NT2/D1 (cell line): ENCODE data around the gene EPS8L1.
"Not testable (repeated sequence)": the region's sequence is repeated elsewhere in the genome, so short reads cannot be mapped to it uniquely, and the experiment has no call there.

Source experiments
- SUZ12 ChIP-seq: IDR thresholded peaks from 2 replicates; pipeline ENCODE4 v1.6.1; 2011; ENCODE audit not compliant: insufficient read length, insufficient read depth; ENCODE audit errors: extremely low read depth
- YY1 ChIP-seq: IDR thresholded peaks from 2 replicates; pipeline ENCODE4 v1.6.1; 2011; ENCODE audit not compliant: insufficient read length, insufficient read depth
- ZNF274 ChIP-seq: IDR thresholded peaks from 2 replicates; pipeline ENCODE4 v1.6.1; 2011; ENCODE audit warnings: mild to moderate bottlenecking, low read depth, low read length

DNA sequence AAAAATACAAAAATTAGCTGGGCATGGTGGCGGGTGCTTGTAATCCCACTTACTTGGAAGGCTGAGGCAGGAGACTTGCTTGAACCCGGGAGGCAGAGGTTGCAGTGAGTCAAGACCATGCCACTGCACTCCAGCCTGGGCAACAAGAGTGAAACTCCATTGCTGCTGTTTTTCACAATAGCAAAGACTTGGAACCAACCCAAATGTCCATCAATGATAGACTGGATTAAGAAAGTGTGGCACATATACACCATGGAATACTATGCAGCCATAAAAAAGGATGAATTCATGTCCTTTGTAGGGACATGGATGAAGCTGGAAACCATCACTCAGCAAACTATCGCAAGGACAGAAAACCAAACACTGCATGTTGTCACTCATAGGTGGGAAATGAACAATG, 31.6 kb downstream of the EPS8L1 start:
- not testable (repeated sequence) for TF ChIP-seq SUZ12, ZNF274, YY1
